Measurements from ENCODE around the gene RFX7. TPM values are rescaled to one million over a fixed set of nuclear protein-coding genes. Genes with fewer than 3 reads are reported as not detected.

RFX7 gene
- total and polyA plus RNA-seq, 2 of the 8 experiments (the other 6 are each of a cell fraction or from before 2014, with no cell fraction given), result 10.4 to 40.9 TPM

GRCh38 chr15:56208641-56209155, 35.0 kb downstream of the RFX7 start (continued):
- TF ChIP-seq RBBP5 (IDR thresholded peaks at IDR 0.05; ENCODE audit: borderline replicate concordance, low read depth, low read length), result no peak
- TF ChIP-seq SRF (IDR thresholded peaks at IDR 0.05; ENCODE audit: low read depth, low read length), result no peak
- no peak for TF ChIP-seq ASH2L (IDR thresholded peaks at IDR 0.05; ENCODE audit: low read length)

Data from H1 (cell line).